OCI-LY7 (cell line): ENCODE results near the gene ACP3.

Experiments
- CTCF ChIP-seq: fragments of 200-600 bp; sonication (generic); conservative IDR thresholded peaks from 2 replicates; pipeline ENCODE4 v1.5.1; 2014; ENCODE audit warnings: mild to moderate bottlenecking, antibody characterized with exemption, low read length, moderate library complexity, mixed read lengths
- EZH2phosphoT487 ChIP-seq: fragments of 200-600 bp; sonication (generic); IDR thresholded peaks from 2 replicates; pipeline ENCODE4 v1.6.1; 2018; ENCODE audit warnings: low read depth, borderline replicate concordance, mild to moderate bottlenecking, mixed run types, antibody characterized with exemption, low read length, moderate library complexity, mixed read lengths

GRCh38 chr3:132276228-132276906 lies 40.8 kb upstream of the ACP3 start:
- TF ChIP-seq CTCF (no peak), EZH2phosphoT487 (no peak)
